Bronchial epithelial cell (primary cell): ENCODE measurements around the gene PTPN1. TPM values are rescaled to one million over a fixed set of nuclear protein-coding genes. Genes with fewer than 3 reads are reported as not detected.

ENCODE experiments used
- DNase-seq: peaks from one replicate; pipeline ENCODE4 v3.0.0-alpha.2; 2010; ENCODE audit warnings: low read depth
- FAIRE-seq: peaks from 2 replicates; lab custom pipeline; 2011; peaks lifted over from hg19 to GRCh38; lab: Jason Lieb, UNC
- H3K27me3 ChIP-seq: 2 replicates; pipeline ENCODE4 v1.5.1; 2011; ENCODE audit warnings: low read length; ENCODE audit not compliant: control insufficient read depth, insufficient read depth
- H3K36me3 ChIP-seq: 2 replicates; pipeline ENCODE4 v1.5.1; 2011; ENCODE audit warnings: low read length; ENCODE audit not compliant: control insufficient read depth, insufficient read depth
- H3K4me3 ChIP-seq: 2 replicates; pipeline ENCODE4 v1.5.1; 2011; ENCODE audit warnings: mild to moderate bottlenecking, low read depth, low read length, control low read depth
- total RNA-seq: library from RNA; depleted of rRNA; stranded (reverse); fragments of >200 nt; gene quantifications from 2 replicates; pipeline ENCODE4 v1.2.1, GENCODE V29; 2014
- TF ChIP-seq, protein P1 (sequence below): IDR thresholded peaks from 2 replicates; pipeline ENCODE4 v1.5.1; 2011; ENCODE audit warnings: mild to moderate bottlenecking, moderate library complexity, low read length, control low read depth, inconsistent platforms; ENCODE audit not compliant: insufficient read depth, severe bottlenecking

Gene PTPN1
- total RNA-seq, 1 donor from 2014 or later: 18.4 TPM

GRCh38 chr20:50578061-50578777 lies 68.0 kb downstream of the PTPN1 start:
- TF ChIP-seq, protein P1, sequence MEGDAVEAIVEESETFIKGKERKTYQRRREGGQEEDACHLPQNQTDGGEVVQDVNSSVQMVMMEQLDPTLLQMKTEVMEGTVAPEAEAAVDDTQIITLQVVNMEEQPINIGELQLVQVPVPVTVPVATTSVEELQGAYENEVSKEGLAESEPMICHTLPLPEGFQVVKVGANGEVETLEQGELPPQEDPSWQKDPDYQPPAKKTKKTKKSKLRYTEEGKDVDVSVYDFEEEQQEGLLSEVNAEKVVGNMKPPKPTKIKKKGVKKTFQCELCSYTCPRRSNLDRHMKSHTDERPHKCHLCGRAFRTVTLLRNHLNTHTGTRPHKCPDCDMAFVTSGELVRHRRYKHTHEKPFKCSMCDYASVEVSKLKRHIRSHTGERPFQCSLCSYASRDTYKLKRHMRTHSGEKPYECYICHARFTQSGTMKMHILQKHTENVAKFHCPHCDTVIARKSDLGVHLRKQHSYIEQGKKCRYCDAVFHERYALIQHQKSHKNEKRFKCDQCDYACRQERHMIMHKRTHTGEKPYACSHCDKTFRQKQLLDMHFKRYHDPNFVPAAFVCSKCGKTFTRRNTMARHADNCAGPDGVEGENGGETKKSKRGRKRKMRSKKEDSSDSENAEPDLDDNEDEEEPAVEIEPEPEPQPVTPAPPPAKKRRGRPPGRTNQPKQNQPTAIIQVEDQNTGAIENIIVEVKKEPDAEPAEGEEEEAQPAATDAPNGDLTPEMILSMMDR: no peak
- no peaks in the 10 kb centered on the region for H3K27me3 ChIP-seq
- FAIRE-seq: no peak
- peaks cover 45% of the 10 kb centered on the region for H3K36me3 ChIP-seq
- no peak for DNase-seq
- H3K4me3 ChIP-seq: no peak overlapping the region

GRCh38 chr20:50578778-50579165 lies 68.6 kb downstream of the PTPN1 start:
- Histone ChIP-seq H3K27me3 (no peaks in the 10 kb centered on the region), H3K4me3 (no peak overlapping the region), H3K36me3 (peaks cover 44% of the 10 kb centered on the region)
- TF ChIP-seq, protein P1: no peak
- DNase-seq (no peak), FAIRE-seq (no peak)

DNA sequence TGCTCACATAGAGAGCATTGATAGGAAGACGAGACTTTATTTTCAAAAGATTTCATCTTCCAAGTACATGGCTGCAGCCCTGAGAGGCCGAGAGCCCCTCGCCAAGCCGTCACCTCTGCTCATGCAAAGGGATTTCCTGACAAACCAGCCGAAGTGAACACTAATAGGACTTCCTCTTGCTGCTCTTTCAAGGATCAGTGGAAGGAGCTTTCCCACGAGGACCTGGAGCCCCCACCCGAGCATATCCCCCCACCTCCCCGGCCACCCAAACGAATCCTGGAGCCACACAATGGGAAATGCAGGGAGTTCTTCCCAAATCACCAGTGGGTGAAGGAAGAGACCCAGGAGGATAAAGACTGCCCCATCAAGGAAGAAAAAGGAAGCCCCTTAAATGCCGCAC lies 69.3 kb downstream of the PTPN1 start:
- peaks cover 42% of the 10 kb centered on the region for H3K36me3 ChIP-seq
- H3K4me3 ChIP-seq: no peak overlapping the region
- no peaks in the 10 kb centered on the region for H3K27me3 ChIP-seq
- no peak for FAIRE-seq
- TF ChIP-seq, protein P1: no peak
- DNase-seq: no peak

DNA sequence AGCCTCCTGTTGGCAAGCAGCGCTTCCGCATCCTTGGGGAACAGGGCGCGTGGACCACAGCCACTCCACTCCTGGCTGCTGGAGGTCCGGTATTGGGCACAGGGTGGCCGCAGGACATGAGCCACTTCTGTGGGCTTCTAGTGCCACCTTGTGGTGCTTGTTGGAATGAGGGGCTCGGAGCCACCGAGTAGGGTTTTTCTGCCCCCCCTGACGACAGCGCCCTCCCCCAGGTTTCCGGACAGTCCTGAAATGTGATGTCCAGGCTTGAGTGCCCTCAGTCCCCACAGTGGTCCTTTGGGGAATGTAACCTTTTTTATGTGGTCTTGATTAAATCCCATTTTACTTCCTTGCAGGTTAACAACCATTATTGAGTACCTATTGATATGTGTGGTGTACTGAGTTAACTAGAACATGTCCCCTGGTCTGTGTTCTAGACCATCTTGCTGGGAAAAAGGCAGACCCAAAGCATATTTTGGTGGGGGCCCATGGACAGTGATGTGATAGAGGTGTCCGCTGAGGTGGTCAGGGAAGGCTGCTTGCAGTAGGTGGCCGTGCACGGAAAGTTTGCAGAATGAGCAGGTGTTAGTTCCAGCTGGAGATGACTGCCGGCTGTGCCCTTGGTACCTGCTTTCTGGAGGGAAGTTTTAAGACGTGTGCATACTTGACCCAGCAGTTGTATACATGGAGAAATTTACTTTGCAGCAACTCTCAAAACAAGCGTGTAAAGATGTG lies 70.0 kb downstream of the PTPN1 start:
- H3K4me3 ChIP-seq: no peak overlapping the region
- TF ChIP-seq, protein P1: peak; percentile 76
- FAIRE-seq (no peak), DNase-seq (peak; percentile 22)
- no peaks in the 10 kb centered on the region for H3K27me3 ChIP-seq
- H3K36me3 ChIP-seq: peaks cover 39% of the 10 kb centered on the region

DNA sequence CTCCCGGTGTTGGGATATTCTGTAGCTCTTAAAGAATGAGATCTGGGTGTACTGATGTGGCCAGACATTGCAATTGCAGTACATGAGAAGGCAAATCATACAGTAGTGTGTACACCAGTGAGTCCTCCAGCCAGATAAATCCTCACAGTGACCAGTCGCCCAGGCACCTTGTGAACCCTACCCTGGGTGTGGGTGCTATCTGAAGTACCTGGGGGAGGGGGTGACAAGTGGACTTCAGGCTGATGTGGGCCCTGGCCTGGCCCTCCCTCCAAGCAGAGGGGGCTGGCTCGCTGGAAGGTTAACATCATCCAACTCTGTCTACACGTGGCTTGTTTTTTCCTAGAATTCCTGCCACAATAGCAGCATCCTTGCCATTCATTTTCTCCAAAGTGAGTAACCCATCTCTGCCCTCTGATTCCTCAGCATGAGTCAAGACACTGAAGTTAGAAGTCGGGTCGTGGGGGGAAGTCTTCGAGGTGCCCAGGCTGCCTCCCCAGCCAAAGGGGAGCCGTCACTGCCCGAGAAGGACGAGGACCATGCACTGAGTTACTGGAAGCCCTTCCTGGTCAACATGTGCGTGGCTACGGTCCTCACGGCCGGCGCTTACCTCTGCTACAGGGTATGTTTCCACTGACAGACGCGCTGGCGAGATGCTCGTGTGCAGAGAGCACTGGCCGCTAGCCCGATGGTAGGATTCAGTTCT lies 70.8 kb downstream of the PTPN1 start:
- FAIRE-seq: no peak
- H3K36me3 ChIP-seq: peaks cover 39% of the 10 kb centered on the region

More for the DNA sequence above, 70.8 kb downstream of the PTPN1 start:
- Histone ChIP-seq H3K4me3 (no peak overlapping the region), H3K27me3 (no peaks in the 10 kb centered on the region)
- TF ChIP-seq, protein P1: no peak
- no peak for DNase-seq
